ENCODE data around the gene STARD7.
"Not testable (repeated sequence)": the region's sequence is repeated elsewhere in the genome, so short reads cannot be mapped to it uniquely, and the experiment has no call there.

Gene STARD7

DNA sequence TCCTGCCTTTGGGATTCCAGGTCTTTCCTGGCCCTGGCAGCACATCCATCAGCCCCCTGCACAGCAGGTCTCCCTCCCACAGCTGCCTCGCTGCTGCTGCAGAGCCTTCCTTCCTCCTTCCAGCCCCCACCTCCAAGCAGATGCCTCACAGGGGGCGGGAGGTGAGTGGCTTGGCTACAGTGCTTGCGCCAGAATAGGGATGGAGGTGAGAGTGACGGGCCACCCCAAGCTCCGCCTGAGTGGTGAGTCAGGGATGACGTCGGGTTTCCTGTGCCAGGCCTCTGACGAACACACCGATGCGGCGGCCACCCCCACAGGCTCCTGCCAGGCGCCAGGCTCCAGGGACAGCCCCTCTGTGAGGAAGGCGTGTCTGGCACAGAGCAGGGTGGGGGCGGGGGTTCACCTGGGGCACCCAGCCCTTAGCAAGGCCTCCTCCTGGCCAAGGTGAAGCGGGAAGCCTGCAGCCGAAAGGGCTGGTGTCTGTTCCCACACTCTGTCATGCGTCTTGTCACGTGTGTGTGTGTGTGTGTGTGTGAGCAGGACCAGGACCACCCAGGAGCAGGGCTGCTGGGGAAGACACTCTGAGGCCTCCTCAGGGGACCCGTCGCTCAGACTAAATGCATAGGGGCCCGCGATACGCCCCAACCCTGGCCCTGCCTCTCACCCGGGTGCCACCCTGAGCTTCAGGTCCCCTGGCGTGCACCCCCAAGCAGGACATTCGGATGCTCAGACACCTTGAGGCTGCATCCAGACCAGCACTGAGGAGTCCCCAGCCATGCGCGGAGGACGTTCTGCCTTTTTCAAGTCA is 60.0 kb downstream of the STARD7 start:
- DNase-seq (ENCODE audit: low spot score), result peak; percentile 96

DNA sequence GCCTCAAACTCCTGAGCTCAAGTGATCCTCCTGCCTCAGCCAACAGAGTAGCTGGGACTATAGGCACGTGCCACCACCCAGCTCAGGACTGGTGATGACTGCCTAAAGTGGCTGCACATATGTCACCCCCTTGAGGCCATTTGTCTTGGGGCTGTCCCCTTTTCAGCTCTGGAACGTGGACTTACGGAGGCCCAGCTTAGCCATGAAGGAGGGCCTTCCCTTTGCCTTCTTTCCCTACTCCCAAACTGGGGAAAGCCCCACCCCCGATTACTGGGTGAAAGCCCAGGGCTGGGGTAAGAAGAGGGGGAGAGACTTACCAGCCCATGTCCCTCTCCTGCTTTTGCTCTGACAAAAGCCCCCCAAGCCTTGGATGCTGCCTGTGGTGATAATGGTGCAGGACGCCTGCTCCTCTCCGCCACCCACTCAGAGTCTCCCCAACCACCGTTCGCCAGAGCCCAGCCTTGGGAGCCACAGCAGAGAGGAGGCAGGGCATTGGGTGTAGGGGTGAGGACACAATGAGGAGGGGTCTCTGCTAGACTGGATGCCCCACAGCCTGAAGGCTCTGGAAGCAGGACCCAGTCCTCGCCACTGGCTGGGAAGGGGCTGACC is 60.9 kb downstream of the STARD7 start:
- no peak for DNase-seq (ENCODE audit: low spot score)

DNA sequence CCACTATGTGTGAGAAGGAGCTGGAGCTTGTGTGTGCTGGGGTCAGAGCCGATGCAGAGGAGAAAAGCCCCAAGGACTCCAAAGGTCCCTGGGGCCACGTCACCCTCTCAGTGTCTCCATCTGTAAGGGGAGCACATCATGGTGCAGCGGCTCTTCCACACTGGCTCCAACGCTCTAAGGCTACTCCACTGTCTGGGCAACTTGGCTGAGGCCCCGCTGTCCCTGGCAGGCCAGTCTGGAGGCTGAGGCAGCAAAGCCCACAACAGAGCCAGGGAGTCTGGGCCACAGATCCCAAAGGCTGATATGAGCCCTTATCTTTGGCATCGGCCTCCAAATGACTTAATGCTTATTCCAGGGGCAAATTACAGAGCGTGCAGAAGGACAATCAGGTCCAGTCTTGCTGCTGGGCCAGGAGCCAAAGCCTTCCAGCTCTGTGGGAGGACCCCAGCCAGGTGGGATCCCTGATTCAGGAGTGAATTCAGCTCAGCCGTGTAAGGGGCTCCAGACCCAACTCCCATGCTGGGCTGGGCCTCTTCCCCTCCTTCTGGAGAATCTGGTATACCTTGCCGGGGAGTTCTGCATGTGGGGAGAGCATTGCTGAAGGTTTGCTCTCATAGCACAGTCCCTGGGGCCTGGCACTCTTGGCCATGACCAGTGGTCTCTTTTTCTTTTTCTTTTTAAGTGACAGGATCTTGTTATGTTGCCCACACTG is 61.6 kb downstream of the STARD7 start:
- no peak for DNase-seq (ENCODE audit: low spot score)

DNA sequence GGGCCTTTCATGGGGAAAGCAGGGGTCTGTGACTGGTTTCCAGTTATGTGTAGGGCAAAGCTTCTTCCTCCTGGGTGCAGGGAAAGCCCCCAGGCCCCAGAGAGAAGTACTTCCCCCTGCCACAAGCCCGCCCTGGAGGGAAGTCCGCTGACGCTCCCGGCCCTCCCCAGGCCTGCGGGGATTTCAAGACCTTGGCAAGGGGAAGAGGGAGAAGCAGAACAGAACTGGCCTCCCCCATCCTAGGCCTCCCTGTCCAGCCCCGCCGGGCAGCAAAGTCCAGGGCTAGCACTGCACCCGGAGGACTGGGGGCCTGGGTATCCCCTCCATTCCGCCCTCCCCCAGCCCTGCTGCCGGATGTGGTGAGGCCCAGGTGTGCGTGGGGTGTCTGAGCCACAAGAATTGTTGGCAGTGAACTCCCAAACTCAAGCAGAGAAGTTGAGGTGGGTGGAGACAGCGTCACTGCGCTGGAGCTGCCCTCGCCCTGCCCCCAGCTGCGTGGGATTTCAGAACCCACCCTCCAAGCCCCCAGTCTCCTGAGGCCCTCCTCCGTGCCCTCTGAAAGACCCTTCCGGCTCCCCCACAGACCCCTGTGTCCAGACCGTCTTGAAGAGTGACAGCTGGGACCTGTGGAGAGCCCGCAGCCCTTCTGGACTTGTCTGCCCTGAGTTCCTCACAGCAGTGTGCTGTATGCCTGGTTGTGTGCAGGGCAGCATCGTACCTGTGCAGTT is 62.3 kb downstream of the STARD7 start:
- DNase-seq (ENCODE audit: low spot score), result peak; percentile 82

DNA sequence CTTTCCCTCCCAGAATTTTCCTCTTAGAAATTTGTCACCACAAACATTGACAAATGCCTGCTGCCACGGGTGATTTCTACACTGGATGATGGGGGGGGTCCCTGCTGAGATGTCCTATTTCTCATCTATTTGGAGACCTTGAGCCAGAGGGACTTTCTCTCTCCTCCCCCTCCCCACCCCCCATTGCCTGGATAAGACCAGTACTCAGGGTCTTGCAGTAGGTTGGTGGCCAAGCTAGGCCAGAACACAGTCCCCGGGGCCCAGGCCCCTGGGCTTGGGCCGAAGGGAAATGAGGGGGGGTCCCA is 62.8 kb downstream of the STARD7 start:
- no peak for DNase-seq (ENCODE audit: low spot score)

DNA sequence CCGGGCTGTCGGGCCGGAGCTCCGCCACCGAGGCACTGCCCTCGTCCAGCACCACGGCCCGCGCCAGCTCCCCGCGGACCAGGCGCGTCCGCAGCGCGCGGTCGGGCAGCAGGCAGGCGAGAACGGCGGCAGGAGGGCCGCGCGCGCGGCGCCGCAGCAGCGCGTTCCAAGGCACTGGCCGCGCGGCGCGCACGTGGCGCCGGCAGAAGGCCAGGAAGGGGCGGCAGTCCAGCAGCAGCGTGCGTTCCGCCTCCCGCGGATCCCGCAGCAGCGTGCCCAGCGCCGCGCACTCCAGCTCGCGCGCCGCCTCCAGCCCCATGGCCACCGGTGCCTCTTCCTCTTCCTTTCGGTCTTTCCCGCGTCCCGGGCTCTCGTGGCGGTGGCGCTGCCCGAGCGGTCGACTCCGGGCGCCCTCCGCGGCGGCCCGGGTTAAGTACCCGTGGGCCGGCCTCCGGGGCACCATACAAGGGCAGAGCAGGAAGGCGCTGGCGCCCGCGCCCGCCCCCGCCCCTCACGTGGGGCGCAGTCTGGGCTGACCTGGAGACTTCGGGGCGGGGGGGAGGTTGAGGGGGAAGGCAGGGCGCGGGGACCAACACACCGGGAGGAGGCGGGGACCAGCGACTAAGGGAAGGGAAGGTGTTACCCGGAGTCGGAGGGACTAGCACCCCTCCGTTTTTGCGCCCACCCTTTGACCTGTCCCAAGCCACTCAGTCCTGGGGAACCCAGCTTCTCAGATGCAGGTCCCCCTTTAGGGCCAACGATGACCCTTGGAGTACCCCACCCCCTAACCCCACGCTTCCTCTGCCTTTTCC is 63.4 kb downstream of the STARD7 start, which contains the start of gene DUSP2:
Gene DUSP2, minus strand, starts transcription at position 405 of the 812 bp plus-strand sequence. Its CDS starts 86 bp downstream, at position 319.
- DNase-seq (ENCODE audit: low spot score), result peak; percentile 93

DNA sequence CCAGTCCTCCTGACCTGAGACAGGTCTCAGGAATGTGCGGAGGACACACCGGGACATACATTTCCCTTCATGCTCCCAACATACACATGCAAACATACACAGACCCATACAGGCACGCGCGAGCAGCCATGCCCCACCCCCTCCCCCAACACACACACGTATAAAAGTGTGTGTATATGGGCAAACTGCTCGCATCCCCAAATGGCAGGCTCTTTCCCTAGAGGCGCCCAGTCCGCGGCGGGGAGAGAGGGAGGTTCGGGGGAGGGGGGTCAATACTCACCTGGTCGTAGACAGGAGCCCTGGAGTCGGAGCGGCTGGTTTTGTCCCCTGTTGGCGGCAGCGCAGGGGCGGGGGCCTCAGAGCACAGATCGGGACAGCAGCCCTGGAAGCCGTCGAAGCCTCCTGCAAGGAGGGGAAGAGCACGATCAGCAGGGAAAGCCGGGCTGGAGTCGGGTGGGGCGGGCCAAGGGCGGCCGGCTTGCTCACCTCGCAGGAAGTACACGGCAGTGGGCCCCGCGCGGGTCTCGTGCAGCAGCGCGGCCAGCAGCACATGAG is 64.1 kb downstream of the STARD7 start:
- no peak for DNase-seq (ENCODE audit: low spot score)

DNA sequence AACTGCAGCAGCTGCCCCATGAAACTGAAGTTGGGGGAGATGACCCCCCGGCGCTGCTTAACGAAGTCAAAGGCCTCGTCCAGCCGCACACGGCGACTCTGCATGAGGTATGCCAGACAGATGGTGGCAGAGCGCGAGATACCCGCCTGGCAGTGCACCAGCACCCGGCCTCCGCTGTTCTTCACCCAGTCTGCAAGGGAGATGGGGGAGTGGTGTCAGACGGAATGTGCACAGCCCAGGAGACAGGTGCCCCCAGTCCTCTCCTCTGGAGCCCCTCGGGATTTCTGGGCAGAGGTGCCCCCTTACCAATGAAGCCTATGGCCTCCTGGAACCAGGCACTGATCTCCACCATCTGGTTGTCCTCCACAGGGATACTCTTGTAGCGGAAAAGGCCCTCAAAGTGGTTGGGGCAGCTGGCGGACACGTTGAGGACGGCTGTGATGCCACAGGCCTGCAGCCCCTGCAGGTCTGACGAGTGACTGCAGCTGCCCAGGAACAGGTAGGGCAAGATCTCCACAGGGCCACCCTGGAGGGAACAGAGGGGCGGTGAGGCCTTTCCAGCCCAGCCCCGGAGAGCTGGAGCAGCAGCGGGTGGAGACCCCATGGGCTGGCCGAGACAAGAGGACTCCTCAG is 64.7 kb downstream of the STARD7 start:
- DNase-seq (ENCODE audit: low spot score), result no peak

DNA sequence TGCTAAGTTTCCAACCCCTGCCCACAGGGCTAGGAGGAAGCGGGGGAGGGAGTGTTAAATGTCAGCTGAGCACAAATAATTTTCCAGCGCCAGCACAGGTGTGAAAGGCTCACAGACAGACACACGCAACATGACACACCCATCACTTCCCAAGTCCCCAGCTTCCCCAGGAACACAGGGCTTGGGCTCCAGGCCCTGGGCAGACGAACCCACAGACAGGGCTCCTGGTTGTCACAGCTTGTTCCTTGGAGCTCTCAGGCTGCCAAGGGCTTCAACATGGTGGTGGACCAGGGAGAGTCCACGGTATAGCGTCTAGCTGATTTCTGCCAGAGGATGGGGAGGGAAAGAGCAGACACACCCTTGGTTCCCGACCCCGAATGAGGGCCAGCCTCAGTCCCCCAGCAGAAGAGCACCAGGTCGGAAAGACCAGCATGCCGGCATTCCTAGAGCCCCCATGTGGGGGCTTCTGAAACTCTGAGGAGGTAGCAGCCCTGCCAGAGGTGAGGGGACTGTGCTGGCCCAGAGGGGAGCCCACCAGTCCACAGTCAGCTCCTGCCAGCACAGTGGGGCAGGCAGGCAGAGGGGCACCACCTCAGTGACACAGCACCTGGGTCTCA is 65.3 kb downstream of the STARD7 start:
- no peak for DNase-seq (ENCODE audit: low spot score)

DNA sequence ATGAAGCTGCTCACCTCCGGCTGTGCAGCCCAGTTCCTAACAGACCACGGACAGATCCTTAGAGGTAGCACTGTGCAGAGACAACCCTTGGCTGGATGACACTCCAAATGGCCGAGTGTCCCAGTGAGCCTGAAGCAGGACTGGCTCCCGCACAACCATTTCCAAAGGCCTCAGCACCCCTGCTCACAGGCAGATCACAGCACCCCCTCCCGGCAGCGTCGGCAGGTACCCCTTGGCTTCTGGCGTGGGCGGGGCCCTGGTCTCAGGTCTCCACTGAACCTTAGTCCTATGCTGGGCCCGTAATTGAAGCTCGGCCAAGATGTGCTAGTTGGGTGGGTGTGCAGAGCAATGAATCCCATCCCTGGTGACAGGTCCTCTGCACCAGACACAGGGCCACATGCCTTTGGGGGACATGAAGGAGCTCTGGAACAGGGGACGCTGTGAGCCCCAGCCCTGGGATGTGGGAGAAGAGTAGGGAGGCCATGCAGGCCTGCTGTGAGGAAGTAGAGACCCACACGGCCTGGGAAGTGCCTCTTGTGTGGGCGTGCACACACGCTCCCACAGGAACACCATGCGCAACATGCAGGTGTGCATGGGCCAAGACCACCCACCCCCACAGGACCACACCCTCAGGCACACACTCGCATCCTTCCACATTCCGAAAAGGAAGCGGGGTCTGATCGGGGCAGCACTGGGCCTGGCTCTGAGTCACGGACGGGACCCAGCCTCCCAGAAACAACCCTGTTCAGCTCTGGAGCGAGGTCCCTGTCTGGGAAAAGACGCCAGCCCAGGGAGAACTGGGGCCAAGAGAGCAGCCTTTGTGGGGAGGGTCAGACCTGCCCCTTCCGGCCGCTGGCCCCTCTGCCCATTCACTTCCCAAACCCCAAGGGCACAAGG is 66.2 kb downstream of the STARD7 start:
- no peak for DNase-seq (ENCODE audit: low spot score)

DNA sequence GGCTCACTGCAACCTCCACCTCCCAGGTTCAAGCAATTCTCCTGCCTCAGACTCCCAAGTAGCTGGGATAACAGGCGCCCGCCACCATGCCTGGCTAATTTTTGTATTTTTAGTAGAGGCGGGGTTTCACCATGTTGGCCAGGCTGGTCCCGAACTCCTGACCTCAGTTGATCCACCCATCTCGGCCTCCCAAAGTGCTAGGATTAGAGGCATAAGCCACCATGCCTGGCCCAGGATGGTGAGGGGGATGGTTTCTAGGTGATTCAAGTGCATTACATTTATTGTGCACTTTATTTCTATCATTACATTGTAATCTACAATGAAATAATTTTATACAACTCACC is 67.0 kb downstream of the STARD7 start:
- DNase-seq (ENCODE audit: low spot score), result not testable (repeated sequence)

DNA sequence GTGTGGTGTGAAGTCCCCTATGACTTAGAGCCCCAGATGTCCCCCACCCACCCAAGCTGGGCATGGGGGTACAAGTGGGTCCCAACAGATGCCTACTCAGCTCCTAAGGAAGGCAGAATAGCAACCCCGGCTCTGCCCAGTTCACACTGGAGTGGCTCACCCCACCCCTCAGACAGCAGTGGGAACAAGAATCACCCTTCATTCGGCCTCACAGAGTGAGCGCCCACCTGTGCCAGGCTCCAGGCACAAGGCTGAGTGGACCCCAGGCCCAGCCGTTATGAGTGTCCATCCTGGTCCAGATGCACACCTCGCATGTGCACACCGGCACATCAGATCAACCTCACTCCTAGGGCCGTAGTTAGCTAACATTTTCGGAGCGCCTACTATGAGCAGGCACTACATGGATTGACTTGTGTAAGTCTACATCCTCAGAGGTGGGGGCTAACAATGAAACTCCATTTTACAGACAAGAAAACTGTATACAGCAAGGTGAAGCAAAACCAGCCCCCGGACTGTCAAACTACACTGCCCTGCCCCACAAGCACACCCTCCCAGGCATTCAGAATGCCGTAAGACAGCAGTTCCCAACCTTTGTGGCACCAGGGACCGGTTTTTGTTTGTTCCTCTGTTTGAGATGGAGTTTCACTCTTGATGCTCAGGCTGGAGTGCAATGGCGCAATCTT is 67.5 kb downstream of the STARD7 start:
- DNase-seq (ENCODE audit: low spot score), result no peak

DNA sequence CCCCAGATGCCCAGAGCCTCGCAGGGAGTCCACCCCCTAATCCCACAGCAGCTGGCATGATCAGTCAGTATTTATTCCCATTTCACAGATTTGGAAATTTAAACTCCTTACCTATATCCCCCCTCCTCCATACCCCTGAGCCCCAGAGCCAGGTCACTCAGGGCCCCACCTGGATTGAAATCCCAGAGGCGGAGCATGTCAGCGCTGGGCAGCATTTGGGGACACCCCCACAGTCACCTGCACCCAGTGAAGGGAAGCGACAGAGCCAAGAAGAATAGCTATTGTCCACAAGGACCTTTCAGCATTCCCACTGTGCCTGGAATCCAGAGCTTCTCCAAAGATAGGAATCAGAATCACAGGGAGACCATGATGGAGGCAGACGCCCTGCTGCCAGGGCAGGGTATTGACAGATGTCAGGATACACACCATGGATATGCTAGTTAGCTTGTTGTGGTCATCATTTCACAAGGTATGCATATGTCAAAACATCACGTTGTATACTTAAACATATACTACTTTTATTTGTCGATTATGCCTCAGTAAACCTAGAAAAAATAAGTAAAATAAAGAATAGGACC is 69.4 kb downstream of the STARD7 start:
- DNase-seq (ENCODE audit: low spot score), result no peak

DNA sequence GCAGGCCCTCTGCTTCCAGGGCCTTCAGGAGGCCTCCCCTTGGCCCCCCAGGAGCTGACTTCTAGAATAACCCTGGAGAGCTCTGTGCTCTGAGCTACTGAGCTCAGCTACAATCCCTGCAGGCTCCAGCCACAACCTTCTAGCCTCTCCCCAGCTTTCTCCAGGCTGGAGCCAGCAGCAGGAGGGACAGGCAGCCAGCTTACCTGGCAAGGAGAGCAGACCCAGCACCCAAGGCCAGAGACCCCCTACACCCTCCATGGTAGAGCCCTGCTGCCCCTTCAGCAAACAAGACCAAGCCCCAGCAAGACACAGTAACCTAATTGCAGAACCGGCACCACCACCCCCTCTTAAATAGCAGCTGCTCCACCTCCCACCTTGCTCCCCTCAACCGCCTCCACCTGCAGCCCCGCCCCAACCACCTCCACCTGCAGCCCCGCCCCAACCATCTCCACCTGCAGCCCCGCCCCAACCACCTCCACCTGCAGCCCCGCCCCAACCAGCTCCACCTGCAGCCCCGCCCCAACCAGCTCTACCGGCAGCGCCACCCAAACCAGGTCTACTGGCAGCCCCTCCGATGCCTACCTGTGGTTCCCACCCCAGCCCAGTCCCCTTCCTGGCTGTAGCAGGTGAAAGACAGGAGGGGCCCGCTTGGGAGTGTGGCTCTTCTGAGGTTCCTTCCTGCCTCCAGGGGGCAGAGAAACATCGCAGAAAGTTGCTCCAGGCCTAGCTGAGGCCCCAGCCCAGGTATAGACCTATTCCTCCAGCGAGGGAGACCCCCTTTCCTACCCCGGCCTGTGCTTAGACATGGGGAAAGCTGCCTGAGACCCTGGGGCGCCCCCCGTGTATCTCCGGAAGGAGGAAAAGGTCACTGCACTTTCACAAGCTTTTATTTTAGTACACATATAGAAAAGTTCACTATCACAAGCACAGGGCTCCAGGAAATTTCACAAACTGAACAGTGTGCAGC is 70.2 kb downstream of the STARD7 start, which contains the start of gene ASTL:
Gene ASTL, minus strand, starts transcription at position 324 of the 967 bp plus-strand sequence. Its CDS starts 66 bp downstream, at position 258.
- DNase-seq (ENCODE audit: low spot score), result no peak

DNA sequence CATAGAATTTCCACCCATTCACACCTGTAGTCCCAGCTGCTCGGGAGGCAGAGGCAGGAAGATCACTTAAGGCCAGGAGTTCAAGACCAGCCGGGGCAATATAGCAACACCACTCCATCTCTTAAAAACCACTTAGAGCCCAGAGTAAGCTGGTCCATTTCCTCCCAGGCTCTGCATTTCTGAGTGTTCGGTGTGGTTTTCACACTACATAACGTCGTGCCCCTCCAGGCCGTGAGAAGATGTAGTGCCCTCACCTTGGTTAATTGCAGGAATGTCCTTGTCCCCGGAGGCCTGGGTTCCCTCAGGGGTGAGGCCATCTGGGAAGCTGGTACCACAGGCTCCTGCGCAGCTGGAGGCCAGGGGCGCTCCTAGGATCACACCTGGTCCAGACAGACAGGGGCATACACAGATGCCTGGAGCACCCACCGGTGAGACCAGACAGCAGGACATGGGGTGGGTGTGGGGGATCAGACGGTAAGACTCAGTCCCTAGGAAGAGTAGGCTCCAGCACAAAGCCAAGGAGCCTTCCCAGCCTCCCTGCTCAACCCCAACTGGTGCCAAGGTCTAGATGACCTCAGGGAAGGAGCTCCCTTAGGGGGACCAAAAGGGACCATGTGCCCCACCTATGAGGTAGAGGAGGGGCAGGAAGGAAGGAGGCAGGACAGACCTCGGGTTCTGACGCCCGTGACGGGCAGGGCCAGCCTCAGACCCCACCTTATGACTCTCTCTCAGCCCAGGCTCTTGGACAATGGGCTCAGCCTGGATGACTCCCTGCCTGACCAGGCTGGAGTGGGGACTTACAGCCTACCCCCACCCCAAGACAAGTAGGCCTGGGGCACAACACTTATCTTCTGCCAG is 71.1 kb downstream of the STARD7 start:
- DNase-seq (ENCODE audit: low spot score), result no peak

DNA sequence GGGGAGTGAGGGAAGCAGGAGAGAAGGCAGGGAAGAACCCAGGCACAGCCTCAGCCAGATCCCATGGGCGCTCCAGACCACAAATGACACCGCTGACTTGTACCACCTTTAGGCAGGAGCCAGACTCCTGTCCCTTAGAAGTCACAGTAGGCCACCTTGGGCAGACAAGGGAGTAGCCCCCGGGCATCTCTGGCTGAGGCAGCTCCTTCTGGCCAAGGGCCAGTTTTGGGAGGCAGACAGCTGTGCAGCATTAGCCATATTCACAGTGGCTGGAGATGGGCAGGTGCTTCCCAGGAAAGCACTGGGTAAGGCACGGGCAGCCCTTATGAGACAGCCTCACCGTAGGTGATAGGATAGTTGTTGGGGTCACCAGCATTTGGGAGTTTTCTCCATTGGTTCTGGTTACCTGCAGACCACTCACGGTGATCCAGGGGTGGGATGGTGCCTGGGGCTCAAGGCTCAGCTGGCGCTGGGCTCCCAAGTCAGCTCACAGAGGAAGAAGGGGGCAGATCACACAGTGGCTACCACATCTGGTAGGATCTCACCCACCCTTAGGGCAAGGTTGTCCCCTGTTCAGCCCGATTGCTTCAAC is 72.4 kb downstream of the STARD7 start:
- DNase-seq (ENCODE audit: low spot score), result no peak
